Bronchial epithelial cell (primary cell): Measurements from ENCODE around the gene SLC16A10. TPM values are rescaled to one million over a fixed set of nuclear protein-coding genes. Genes with fewer than 3 reads are reported as not detected.

Experiments used
- DNase-seq: peaks from one replicate; pipeline ENCODE4 v3.0.0-alpha.2; 2010; ENCODE audit warnings: low read depth
- FAIRE-seq: peaks from 2 replicates; lab custom pipeline; 2011; peaks lifted over from hg19 to GRCh38; lab: Jason Lieb, UNC
- H3K27me3 ChIP-seq: 2 replicates; pipeline ENCODE4 v1.5.1; 2011; ENCODE audit warnings: low read length; ENCODE audit not compliant: control insufficient read depth, insufficient read depth
- H3K36me3 ChIP-seq: 2 replicates; pipeline ENCODE4 v1.5.1; 2011; ENCODE audit warnings: low read length; ENCODE audit not compliant: control insufficient read depth, insufficient read depth
- H3K4me3 ChIP-seq: 2 replicates; pipeline ENCODE4 v1.5.1; 2011; ENCODE audit warnings: mild to moderate bottlenecking, low read depth, low read length, control low read depth
- total RNA-seq: library from RNA; depleted of rRNA; stranded (reverse); fragments of >200 nt; gene quantifications from 2 replicates; pipeline ENCODE4 v1.2.1, GENCODE V29; 2014
- TF ChIP-seq, protein P1 (sequence below): IDR thresholded peaks from 2 replicates; pipeline ENCODE4 v1.5.1; 2011; ENCODE audit warnings: mild to moderate bottlenecking, moderate library complexity, low read length, control low read depth, inconsistent platforms; ENCODE audit not compliant: insufficient read depth, severe bottlenecking

Gene SLC16A10
- total RNA-seq, 1 donor from 2014 or later, result 0.26 TPM

- DNase-seq (peak; percentile 81), FAIRE-seq (no peak)
- H3K27me3 ChIP-seq, result no peaks in the 10 kb centered on the region
- TF ChIP-seq, protein P1, sequence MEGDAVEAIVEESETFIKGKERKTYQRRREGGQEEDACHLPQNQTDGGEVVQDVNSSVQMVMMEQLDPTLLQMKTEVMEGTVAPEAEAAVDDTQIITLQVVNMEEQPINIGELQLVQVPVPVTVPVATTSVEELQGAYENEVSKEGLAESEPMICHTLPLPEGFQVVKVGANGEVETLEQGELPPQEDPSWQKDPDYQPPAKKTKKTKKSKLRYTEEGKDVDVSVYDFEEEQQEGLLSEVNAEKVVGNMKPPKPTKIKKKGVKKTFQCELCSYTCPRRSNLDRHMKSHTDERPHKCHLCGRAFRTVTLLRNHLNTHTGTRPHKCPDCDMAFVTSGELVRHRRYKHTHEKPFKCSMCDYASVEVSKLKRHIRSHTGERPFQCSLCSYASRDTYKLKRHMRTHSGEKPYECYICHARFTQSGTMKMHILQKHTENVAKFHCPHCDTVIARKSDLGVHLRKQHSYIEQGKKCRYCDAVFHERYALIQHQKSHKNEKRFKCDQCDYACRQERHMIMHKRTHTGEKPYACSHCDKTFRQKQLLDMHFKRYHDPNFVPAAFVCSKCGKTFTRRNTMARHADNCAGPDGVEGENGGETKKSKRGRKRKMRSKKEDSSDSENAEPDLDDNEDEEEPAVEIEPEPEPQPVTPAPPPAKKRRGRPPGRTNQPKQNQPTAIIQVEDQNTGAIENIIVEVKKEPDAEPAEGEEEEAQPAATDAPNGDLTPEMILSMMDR, result no peak
- H3K4me3 ChIP-seq, result peak overlapping the region; percentile 52
- H3K36me3 ChIP-seq, result peaks cover 1% of the 10 kb centered on the region
Observed at GRCh38 chr6:111260570-111261298, 173.4 kb downstream of the SLC16A10 start.

DNA sequence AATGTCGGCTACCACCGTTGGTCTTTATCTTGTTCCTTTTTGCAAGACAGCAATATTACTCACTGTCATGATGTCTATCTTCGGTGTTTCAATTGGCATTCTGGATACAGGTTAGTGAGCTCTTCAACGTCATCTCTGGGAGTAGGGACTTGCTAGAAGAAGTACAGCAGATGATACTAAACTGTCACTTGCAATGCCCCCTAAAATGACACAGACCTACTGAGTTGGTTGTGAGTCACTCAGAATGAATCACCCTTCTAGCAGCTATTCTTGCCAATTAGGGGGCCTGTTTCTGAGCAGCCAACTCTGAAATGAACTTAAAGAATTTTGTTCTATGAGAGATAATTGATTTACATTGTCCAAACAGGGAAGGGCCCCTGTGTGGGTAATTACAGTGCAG is 176.5 kb downstream of the SLC16A10 start:
- DNase-seq (peak; percentile 79), FAIRE-seq (no peak)
- no peaks in the 10 kb centered on the region for H3K27me3 ChIP-seq
- peaks cover 2% of the 10 kb centered on the region for H3K36me3 ChIP-seq
- H3K4me3 ChIP-seq, result no peak overlapping the region
- TF ChIP-seq, protein P1, result no peak

- DNase-seq (no peak), FAIRE-seq (no peak)
- Histone ChIP-seq H3K4me3 (no peak overlapping the region), H3K36me3 (peaks cover 2% of the 10 kb centered on the region), H3K27me3 (no peaks in the 10 kb centered on the region)
- TF ChIP-seq, protein P1, result no peak
Observed at GRCh38 chr6:111265842-111266241, 178.5 kb downstream of the SLC16A10 start.

- TF ChIP-seq, protein P1, result no peak
- Histone ChIP-seq H3K27me3 (no peaks in the 10 kb centered on the region), H3K36me3 (peaks cover 2% of the 10 kb centered on the region), H3K4me3 (no peak overlapping the region)
- DNase-seq, result no peak
- FAIRE-seq, result no peak
Observed at GRCh38 chr6:111266276-111266675, 179.0 kb downstream of the SLC16A10 start.

DNA sequence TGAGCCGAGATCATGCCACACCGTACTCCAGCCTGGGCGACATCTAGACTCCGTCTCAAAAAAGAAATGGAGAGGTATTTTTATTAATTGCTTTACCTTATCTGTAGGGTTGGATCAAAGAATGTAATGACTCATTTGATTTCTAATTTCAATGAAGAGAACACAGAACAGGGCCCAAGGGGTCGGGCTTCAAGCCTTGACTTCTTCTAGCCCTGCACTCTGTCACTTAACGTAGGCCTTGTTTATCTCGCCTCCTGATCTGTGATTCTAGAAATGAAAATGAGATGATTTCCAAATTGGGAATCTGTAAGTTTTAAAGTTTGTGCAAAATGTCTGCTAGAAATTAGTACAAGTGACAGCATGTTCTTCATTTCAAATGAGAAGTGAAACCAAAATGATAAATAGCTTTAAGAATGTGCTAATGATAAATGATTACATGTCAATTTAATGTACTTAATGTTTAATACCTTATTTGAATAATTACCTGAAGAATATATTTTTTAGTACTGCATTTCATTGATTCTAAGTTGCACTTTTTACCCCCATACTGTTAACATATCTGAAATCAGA is 180.5 kb downstream of the SLC16A10 start:
- peaks cover 2% of the 10 kb centered on the region for H3K36me3 ChIP-seq
- no peaks in the 10 kb centered on the region for H3K27me3 ChIP-seq
- no peak for DNase-seq
- FAIRE-seq, result no peak
- no peak overlapping the region for H3K4me3 ChIP-seq
- TF ChIP-seq, protein P1, result no peak
